ENCODE data around the gene GINS2.

GINS2 gene

DNA sequence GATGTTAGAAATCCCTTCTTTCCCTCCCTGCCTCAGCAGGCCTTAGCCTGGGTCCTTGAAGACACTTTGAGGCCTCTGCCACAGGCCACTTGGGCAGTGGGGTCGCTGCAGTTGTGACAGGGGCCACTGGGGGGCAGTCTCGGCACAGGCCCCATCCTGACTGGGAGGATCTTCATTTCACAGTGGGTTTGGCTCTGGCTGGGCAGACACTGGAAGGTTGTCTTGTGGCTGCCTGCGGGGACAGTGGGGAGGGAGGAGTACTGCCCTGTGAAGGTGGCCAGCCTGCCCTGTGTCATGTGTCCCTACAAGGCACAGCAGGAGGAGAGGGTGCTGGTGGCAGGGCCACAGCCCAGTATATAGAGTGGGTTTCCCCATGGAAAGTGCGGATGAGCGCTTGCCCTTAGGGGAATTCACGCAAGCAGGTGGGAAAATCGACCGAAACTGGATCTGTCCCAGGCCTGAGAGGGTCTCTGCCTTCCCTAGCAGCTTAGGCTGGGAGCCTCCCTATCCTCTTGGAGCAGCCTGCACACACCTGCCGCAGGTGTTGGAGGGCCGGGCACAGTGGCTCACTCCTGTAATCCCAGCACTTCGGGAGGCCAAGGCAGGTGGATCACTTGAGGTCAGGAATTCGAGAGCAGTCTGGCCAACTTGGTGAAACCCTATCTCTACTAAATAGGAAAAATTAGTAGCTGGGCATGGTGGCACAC is 28.8 kb downstream of the GINS2 start:
- intact Hi-C loops (cut with DNase I) = loop anchor here (10.0 kb wide), 1 partner anchor 55 kb away; no protein-coding TSS in a partner anchor
- peak in 41 of 42 donors; percentile 52 to 92 (median 78) for DNase-seq

DNA sequence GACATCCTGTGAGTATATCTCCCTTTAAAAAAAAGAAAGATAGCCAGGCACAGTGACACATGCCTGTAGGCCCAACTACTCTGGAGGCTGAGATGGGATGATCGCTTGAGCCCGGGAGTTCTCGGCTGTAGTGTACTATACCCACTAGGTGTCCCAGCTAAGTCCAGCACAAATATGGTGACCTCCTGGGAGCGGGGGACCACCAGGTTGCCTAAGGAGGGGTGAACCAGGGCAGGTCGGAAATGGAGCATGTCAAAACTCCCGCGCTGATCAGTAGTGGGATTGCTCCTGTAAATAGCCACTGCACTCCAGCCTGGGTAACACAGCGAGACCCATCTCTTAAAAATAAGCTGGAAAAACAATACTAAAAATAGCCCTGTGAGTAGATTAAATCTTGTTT is 29.4 kb downstream of the GINS2 start:
- intact Hi-C loops (cut with DNase I) = loop anchor here (10.0 kb wide), 1 partner anchor 55 kb away; no protein-coding TSS in a partner anchor
- no peak for DNase-seq

DNA sequence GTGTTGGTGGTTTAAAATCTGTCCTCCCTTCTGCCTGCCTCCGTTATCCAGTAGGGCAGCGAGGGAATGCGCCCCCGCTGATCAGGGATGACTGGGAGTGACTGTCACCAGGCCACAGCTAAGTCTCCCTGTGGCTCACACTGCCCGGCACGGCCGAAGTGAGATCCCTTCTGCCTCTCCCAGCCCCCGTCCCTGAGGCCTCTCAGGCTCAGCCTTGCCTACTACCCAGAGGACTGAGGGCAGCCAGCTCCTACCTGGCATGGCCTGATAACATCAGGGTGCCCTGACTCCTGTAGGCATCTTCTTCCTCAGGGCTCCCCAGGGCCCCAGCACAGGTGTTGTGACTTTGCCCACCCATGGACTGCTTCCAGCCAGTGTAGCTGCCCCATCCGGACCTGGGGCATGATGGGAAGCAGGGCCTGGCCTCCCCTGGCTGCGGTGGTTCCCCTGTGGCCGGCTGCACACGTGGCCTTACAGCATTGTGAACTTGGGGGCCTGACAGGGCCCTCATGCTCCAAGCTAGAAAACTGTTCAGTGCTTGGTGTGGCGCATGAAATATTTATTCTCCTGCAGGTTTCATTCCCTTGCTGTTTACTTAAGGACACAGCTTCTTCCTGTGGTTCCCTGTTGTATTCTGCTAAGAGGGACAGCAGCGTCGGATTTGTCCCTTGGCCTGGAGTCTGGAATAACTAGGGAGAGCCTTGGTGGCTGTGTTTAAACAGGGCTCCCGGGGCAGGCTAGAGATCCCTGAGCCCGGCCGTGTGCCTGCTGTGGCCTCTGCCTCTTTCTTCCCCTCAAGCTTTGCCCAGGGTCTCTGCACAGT is 30.0 kb downstream of the GINS2 start:
- intact Hi-C loops (cut with DNase I) = loop anchor here (10.0 kb wide), 1 partner anchor 56 kb away; no protein-coding TSS in a partner anchor
- DNase-seq = no peak

DNA sequence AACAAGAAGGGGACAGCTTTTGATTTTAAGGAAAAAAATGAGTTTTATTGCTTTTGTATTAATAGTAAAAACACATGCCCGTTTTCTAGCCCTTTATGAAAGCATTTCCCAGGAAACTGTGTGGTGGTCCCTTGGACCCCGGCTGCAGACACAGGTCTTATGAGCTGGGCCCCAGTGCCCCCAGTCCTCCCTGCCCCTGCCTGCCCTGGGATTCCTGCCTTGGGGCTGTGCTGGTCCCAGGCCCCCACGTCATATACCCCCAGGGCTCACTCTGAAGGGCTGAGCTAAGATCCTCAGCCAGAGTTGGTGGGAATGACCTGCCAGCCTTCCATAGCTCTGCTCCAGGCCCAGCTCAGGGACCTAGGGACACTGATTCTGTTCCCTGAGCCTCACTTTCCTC is 30.8 kb downstream of the GINS2 start:
- DNase-seq = no peak
- intact Hi-C loops (cut with DNase I) = loop anchor here (10.0 kb wide), 1 partner anchor 57 kb away; no protein-coding TSS in a partner anchor

DNA sequence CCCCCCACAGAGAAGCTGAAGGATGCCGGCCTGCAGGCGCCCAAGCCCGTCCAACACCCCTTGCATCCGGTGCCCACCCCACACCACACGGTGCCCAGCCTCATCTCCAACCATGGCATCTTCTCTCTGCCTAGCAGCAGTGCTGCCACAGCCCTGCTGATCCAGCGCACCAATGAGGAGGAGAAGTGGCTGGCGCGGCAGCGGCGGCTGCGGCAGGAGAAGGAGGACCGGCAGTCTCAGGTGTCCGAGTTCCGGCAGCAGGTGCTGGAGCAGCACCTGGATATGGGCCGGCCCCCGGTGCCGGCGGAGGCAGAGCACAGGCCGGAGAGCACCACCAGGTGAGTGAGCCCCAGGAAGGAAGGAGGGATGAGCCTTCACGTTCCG is 31.5 kb downstream of the GINS2 start:
- intact Hi-C loops (cut with DNase I) = loop anchor here (10.0 kb wide), 1 partner anchor 58 kb away; no protein-coding TSS in a partner anchor
- peak in 1 of 42 donors; percentile 0 for DNase-seq

DNA sequence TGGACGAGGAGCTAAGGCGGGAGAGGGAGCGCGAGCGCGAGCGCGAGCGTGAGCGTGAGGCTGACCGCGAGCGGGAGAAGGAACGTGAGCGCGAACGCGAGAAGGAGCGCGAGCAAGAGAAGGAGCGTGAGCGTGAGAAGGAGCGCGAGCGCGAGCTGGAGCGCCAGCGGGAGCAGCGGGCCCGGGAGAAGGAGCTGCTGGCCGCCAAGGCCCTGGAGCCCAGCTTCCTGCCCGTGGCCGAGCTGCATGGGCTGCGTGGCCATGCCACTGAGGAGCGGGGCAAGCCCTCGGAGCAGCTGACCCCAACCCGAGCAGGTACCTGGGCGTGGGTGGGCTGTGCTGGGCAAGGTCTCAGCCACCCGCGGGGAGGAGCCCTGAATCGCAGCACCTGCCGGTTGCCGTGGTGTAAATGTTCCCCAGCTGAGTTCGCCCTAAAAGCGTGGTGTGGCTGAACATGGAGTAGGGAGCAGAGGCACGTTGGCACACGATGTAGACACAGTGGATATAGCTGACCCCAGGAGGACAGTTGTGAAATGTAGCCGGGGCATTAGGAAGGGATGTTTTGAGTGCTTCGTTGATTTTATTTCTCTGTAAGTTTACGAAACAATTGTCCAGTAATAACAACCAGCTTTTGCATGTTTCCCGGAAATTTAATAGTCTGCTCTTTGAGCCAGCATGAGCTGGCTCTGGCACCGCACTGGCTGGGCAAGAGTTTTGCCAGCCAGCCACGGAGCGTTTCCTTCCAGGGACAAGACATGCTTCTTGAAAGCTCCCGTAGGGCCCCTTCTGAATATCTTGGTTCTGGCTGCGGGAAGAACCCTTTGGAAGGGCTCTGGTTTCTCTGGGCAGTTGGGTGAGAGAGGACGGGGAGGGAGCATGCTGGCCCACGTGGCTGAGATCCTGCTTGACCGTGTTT is 32.1 kb downstream of the GINS2 start:
- intact Hi-C loops (cut with DNase I) = loop anchor here (10.0 kb wide), 1 partner anchor 58 kb away; no protein-coding TSS in a partner anchor

DNA sequence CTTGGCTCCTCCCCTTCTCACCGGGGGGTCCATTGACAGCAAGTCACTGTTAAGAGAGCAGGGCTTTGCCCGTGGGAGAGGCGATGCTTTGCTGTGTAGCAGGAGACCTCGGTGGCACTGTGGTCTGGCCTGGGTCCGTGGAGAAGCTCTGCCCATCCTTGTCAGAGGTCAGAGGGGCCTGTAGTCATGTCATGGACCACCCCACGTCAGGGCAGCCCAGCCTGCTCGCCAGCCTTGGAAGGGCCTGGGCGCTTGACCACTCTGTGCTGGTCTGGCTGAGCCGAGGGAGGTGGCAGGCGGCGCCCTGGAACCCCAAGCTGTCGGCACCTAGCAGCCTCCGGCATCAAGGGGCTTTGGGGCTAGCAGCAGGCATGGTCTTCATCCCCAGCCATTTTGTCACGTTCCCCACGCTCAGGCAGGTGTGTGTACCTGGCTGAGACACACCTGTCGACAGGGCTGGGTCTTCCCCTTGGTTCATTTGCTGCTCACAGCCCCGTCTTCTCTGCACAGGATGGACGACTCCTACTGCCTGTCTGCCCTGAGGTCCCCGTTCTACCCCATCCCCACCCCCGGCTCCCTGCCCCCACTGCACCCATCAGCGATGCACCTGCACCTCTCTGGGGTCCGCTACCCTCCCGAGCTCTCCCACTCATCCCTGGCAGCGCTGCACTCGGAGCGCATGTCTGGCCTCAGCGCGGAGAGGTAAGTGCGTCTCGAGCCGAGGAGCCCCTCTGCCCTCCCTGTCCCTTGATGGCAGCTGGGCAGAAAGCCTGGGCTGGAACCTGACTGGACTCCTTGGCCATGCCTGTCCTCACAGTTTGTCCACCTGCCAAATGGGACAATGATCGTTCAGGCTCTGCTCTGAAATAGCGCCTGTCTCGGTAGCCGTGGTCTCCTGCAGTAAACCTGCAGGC is 33.3 kb downstream of the GINS2 start:
- intact Hi-C loops (cut with DNase I) = loop anchor here (10.0 kb wide), 1 partner anchor 59 kb away; no protein-coding TSS in a partner anchor
- DNase-seq = peak in 1 of 42 donors; percentile 0

More for the DNA sequence above, 32.1 kb downstream of the GINS2 start:
- peak in 6 of 42 donors; percentile 1 to 70 (median 42) for DNase-seq

DNA sequence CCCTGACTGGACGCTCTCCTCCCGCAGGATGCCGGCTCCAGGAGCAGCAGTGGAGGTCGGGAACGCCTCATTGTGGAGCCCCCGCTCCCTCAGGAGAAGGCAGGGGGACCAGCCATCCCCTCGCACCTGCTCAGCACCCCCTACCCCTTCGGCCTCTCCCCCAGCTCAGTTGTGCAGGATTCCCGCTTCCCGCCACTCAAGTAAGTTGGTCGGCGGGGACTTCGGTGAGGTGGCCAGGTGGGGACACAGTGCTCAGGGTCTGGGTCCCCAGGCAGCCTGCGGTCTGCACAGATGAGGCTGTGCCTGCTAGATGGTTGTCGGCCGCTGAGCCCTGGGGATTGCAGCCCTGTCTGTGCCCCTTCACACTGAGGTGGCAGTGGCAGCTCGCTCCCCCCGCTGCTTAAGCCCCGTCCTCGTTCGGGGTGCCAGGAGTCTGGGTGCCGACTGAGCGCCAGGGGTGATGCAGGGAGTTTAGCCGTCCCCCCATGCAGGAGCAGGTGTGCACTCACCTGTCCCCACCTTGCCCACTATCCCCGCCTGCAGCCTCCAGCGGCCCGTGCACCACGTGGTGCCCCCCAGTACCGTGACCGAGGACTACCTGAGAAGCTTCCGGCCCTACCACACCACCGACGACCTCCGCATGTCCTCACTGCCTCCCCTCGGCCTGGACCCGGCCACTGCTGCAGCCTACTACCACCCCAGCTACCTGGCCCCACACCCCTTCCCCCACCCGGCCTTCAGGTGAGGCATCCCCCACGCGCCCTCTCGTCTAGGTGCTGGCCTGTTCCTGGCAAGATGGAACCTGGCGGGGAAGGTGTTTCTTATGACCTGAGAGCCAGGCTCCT is 34.3 kb downstream of the GINS2 start:
- intact Hi-C loops (cut with DNase I) = loop anchor here (10.0 kb wide), 1 partner anchor 60 kb away; no protein-coding TSS in a partner anchor
- no peak for DNase-seq

DNA sequence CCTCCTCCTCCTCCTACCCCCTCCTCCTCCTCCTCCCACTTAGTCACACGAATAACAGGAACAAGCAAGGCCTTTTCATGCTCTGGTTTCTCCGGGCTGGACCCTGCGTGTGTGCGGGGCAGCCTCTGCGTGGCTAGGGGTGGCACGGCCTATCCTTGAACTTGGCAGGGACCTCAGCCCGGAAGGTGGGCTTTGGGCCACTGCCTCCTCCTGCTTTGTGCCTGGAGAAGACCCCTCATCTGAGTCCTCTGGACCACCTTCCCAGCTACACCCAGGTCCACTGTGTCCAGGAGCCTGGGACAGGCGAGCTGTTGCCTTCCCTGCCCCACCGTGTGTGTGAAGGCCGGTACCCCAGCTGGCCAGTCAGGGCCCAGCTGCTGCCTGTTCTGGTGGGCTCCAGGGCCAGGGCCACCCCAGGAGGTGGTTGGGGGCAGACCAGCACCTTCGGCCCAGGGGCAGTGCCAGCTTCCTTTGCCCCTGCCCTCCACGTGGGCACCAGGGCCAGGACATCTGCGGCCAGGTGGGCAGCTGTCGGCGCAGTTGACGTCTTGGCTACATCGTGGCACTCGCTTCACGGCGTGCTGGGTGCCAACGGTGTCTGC is 35.4 kb downstream of the GINS2 start:
- intact Hi-C loops (cut with DNase I) = loop anchor here (10.0 kb wide), 1 partner anchor 61 kb away; no protein-coding TSS in a partner anchor

DNA sequence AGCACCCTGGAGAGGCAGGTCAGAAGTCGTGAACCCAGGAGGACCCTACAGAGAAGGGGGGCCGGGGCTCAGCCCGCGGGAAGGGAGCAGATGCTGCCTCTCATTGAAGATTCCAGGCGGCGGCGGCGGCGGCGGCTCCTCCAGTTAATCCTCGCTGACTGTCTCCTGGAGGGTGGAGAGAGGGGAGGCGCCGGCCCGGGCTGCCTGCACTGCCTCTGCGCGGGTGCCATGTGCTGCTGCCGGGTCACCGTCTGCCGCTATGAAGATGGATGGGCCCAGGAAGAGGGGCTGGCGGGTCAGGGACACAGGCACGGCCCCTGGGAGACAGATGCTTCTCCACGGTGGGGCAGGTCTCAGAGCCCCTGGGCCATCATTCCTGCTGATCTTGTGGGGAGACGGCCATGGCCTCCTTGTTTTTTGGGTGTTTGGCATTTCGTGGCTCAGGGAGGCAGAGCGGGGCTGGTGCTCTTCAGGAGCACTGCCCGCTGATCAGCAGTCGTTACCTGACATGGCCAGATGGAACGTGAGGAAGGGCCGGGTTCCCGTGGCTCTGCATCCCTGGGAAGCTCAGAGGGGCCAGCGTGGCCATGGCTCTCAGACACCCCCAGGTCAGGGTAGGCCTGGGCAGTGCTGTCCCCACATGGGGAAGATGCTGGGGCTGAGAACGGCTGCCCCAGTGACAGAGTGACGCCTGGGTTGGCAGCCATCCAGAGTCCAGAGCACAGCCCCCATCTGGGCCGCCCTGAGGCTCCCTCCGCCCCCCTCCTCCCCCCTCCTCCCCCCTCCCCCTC is 36.1 kb downstream of the GINS2 start:
- intact Hi-C loops (cut with DNase I) = loop anchor here (10.0 kb wide), 1 partner anchor 62 kb away; no protein-coding TSS in a partner anchor
- peak; percentile 62 to 93 (median 80) for DNase-seq

More for the DNA sequence above, 35.4 kb downstream of the GINS2 start:
- DNase-seq = peak in 3 of 42 donors; percentile 33 to 50 (median 39)

DNA sequence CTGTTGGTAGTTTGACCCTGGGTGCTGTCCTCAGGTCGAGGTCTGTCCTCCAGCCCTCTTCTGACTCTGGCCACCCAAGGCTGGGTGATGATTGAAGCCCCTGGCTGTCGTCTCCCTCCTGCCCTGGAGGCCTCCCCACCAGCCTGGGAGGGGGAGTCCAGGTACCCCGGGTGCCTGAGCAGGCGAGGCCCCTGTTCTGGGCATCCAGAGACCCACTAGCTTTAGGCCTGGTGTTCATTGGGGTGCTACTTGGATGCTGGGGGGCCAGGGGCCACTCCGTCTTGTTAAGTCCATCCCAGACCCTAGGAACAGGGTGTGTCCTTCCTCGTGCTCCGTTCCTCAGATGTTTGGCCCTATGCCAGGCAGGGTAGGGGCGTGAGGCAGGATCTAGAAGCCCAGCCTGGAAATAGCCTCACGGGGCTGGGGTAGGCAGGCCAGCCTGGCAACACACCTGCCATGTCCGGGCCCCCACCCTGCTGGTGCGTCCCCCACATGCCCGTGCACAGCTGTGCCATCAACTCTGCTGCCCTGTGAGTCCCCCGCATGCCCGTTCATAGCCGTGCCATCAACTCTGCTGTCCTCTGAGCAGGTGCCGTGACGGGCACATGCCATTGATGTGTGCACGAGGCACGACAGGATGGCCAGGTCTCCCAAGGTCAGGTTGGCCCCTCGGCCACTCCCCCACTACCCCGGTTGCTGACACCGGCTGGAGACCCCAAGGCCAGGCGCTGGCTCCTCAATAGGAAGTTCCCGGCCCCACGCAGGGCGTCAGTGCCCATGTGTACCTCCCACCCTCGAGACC is 36.9 kb downstream of the GINS2 start:
- DNase-seq = peak in 5 of 42 donors; percentile 24 to 53 (median 30)

DNA sequence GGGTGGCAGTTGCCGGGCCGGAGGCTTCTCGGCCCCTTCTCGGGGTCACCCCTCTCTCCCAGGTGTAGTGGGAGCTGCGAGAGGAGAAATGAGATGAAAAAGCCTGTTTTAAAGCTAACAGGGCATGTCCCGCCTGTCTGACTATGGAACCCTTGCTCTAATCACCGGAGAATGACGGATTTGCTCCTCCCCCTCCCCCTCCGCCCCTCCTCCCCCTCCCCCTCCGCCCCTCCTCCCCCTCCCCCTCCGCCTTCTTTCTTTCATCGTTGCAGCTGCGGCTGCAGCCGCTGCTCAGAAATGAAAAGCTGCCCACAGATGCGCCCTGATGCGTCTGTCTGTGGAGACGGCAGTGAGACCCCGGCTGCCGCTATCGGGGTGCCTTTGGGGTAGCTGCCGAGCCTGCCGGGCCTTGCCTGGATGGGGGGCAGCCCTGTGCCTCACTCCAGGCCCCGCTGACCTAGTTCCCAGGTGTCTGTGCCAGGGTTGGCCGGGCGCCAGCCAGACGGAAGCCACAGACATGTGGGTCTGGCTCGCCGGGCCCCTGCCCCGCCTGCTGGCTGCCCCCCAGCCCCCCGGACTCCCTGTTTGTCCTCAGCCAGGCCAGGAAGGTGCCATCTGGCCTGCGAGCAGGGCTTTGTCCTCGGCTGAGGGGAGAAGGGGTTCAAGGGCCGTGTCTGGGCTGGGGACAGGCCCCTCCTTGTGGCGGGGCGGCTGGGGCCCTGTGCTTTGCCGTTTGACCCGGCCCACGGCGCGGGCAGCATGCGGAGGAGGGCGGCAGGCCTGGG is 37.7 kb downstream of the GINS2 start:
- DNase-seq = peak; percentile 31 to 85 (median 63)
- intact Hi-C loops (cut with DNase I) = loop anchor here (10.0 kb wide), 1 partner anchor 64 kb away; no protein-coding TSS in a partner anchor

More for the DNA sequence above, 36.9 kb downstream of the GINS2 start:
- intact Hi-C loops (cut with DNase I) = loop anchor here (10.0 kb wide), 1 partner anchor 63 kb away; no protein-coding TSS in a partner anchor

DNA sequence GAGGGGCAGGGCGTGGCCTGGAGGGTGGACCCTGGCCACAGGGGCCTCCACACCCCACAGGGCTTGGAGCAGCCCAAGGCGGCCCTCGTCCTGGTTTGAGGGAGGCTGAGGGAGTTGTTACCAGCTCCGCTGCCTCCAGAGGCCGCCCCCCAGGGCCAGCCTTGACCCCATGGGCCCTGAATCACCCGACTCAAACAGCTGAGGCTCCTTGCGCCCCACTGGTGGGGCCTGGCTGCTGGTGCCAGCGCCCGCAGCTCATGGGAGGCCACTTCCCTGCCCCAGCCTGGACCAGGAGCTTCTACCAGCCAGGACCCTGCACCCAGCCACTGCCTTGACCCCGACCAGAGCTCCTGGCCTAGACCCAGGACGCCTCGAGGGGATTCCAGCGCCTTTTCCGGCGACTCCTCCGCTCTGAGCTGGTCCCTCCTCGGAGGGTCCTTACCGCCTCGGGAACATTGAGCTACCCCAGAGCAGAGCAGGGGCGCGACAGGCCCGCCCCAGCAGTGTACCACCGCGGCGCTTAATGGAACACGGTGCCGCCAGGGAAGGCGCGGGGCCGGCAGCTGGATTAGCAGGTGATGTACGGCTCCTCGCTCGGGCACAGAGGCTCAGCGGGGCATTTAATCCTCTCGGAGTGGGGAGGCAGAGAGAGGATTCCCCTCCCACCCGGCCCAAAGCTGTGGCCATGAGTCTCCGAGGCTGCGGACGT is 38.5 kb downstream of the GINS2 start:
- intact Hi-C loops (cut with DNase I) = loop anchor here (10.0 kb wide), 1 partner anchor 65 kb away; no protein-coding TSS in a partner anchor
- DNase-seq = no peak

Data from head of caudate nucleus (tissue), 42 donors.